ENCODE measurements around the gene C1orf146.

DNA sequence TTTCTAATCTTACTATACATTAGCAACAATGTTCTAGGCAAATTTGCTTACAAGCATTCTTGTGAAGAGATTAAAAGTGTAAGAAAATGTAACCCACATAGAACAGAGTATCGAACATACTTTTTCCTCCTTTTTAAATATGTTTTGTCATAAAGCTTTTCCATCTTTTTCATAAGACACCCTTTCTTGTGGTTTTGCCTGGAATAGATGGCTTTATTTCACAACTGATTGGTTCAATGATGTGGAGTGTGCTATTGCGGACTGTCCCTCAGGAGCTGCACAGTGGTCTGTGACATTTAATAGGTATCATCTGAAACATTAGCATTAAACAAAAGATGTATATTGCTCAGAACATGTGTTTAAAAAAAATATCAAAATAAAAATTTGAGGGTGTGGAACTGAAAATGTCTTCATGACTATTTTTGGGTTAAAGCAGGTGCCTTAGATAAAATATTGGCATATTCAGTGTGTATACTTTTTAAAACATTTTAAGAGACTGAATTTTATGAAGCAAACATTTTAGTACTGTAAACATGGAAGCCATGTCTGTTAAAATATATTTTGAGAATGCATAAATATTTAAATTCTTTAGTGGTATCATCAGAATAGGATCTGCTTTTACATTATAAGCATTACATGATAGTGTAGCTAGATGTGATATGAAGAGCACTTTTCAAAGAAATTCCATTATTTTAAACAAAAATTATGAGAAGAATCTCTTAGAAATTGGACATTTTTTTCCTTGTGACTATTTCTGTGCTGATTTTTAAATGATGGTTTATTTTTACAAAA, 48.3 kb upstream of the C1orf146 start:
- TF ChIP-seq CTCF (IDR thresholded peaks at IDR 0.05; ENCODE audit: low read length): no peak
- no peak for TF ChIP-seq EZH2 (IDR thresholded peaks at IDR 0.05; ENCODE audit: borderline replicate concordance, low read length)

Measured in OCI-LY1 (cell line).